GM12874 (cell line): ENCODE results near the gene RUNX1.

Experiments used
- TF ChIP-seq, protein P1 (sequence below): IDR thresholded peaks from 2 replicates; pipeline ENCODE4 v1.5.1; 2011; ENCODE audit warnings: low read depth, mild to moderate bottlenecking, control low read depth, low read length, moderate library complexity; ENCODE audit not compliant: insufficient read depth

Gene RUNX1

DNA sequence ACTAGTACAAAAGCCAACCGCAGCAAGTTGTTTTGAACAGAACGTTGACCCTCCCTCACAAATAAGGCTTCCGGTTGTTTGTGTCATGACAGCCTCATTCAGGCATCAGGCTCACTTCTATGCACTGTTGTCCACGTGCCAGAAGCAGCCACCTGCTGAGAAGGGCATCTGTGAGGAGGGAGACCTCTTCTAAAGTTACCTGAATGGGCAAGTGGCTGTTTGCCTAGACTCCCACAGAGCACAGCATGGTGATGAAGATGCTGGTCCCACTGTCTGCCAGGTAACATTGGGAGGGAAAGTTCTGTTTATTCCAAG is 204.2 kb downstream of the RUNX1 start:
- TF ChIP-seq, protein P1, sequence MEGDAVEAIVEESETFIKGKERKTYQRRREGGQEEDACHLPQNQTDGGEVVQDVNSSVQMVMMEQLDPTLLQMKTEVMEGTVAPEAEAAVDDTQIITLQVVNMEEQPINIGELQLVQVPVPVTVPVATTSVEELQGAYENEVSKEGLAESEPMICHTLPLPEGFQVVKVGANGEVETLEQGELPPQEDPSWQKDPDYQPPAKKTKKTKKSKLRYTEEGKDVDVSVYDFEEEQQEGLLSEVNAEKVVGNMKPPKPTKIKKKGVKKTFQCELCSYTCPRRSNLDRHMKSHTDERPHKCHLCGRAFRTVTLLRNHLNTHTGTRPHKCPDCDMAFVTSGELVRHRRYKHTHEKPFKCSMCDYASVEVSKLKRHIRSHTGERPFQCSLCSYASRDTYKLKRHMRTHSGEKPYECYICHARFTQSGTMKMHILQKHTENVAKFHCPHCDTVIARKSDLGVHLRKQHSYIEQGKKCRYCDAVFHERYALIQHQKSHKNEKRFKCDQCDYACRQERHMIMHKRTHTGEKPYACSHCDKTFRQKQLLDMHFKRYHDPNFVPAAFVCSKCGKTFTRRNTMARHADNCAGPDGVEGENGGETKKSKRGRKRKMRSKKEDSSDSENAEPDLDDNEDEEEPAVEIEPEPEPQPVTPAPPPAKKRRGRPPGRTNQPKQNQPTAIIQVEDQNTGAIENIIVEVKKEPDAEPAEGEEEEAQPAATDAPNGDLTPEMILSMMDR, result no peak

DNA sequence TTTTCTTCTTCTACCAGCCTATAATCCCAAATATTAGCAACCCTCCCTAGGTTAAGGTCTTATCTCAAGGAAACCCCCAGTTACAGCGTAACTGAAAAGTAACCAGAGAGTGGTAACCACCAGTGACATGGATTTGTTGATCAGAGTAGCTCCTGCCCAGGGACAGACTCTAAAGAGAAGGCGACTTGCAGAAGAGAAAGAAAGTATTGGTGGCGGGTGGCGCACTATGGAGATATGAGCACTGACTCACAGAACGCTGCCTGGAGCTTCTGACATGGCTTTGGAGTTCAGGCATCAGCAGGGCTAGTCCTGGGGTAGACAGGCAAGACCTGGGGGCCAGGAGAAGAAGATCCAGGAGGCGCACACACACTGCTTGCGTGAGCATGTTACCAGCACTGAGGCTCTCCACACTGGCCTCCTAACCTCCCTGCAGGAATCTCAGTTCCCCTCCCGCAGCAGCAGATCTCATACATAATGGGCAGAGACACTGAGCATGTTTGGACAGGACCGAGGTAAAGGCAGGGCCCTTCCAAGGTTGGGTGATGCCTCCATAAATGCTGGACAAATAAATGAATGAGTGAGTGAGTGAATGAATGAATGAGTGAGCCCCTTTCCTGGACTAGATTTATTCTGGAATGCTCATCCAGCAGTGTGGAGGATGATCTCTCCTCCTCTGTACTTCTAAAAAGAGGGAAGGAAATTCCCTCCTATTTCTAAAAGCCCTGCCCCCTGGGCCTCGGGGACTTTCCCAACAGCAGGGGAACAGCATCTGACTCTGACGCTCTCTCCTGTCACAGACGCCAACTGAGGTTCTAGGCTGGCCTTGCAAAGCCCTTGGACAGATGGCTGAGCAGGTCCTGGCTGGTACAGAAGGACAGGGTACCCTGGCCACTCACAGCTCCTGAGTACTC is 204.8 kb downstream of the RUNX1 start:
- TF ChIP-seq, protein P1, result no peak

DNA sequence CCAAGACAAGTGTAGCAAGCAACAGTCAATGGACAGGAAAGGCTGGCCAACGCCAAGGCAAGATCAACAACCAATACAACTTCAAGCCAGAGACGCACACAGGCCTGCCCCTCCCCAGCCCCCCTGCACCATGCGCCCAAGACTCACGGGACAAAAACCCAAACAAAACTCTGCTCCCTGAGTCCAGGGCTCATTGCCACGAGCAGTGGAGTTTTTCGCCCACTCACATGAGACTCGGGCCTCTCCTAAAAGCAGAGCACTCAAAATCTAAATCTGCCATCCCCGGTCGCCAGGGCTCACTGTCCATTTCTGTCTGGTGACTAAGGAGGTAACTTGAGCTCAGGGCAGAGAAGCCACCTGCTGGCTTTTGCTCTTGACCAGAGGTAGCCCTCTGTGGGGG is 205.5 kb downstream of the RUNX1 start:
- TF ChIP-seq, protein P1, result no peak

DNA sequence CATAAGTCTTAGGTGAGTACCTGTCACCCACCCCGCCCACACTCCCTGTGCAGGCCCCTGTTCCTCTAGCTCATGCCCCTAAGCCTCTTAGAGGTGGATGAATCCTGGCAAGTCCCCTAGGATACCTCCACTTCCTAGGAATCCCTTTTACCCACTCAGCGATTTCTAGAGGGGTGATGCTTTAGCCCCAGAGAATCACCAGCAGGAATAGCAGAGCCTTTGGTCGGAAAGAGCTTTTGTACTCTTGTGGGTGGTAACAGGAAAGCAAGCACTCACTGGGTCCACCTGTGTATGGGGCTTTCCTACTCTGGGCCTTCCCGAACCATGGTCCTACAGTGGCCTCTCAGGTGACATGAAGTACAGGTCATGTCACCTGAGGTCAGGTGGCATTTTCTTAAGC is 207.9 kb downstream of the RUNX1 start:
- TF ChIP-seq, protein P1, result no peak

DNA sequence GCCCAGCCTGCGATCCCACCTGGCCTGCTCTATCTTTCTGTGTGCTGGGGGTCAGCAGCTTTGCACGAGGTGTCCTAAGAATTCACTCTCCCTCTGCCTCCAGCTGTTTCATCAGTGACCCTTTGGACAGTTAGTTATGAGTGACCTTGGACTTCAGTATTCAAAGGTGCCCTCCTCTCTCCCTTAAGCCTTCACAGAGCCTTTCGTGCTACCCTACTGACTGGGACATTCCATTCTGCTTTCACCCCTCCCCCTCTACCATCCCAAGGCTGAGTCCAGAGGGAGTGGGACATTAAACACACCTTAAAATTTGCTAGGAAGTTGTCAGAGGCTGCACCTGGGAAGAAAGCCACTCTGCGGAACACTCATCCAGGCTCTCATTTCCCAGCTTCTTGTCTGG is 208.4 kb downstream of the RUNX1 start:
- TF ChIP-seq, protein P1, result no peak

DNA sequence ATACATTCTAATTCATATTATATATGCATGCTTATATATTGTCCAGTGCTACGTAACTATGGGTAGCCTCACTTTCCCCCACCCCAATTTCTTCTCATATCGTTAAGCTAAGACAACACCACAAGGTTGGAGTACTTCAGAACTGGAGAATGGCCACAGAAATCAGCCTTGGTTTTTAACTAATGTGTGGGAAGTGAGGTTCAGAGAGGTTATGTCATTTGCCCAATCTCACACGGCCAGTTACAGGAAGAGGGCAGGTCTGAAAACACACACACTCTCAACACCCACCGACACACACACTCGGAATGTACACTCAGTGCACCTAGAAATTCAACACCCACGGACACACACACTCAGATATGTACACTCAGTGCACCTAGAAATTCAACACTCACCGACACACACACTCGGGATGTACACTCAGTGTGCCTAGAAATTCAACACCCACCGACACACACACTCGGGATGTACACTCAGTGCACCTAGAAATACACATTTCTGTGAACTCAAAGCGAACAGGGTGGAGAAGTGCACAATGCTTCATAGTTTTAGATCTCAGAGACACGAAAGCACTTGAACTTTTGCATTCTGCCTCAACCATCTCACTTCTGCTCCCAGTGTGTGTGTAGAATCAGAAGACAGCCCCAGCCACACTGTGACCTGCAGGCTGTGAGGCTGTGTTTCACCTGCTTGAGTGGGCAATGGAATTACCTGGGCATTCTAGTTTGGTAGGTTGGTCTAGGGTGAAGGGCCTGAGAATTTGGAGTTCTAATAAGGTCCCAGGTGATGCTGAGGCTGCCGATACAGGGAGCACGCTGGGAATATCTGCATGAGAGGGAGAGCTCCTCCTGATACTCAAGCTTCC is 209.9 kb downstream of the RUNX1 start:
- TF ChIP-seq, protein P1, result no peak

DNA sequence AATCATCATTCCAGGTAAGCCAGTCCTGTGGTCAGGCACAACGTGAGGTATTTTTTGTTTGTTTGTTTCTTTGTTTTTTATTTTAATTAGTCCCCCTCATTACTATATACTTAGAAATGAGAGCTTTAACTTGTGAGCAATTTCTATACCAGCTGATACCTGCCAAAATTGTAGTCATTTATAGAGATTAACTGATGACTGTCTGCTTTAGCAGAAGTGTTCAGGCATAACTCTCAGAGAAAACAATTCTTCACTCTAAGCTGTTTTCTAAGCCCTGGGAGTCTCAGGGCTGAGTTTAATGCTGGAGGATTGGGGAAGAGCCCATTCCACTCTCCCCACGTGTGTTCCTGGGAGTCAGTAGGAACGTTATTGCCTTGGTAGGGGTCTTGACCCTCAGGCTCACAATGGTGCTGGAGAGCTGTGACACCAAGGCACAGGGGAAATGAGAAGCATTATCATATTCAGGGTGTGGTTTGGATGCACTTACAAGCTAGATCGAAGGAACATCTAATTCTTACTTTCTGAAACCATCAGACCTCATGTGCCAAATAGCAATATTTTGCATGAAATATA is 212.1 kb downstream of the RUNX1 start:
- TF ChIP-seq, protein P1, result no peak
